Tibial artery (tissue), 4 donors: ENCODE results near the gene KDM5B.

Source experiments
- DNase-seq, 2 donors: peaks; one replicate each; pipeline ENCODE4 v3.0.0-alpha.2; 2019
- H3K27ac ChIP-seq, 2 donors: fragments of 200-600 bp; sonication (generic) in 1 of 2; 1 replicate in 1 of 2; 2 replicates in 1 of 2; pipeline ENCODE4 v1.5.1; 2018 to 2019; ENCODE audit warnings: mild to moderate bottlenecking in 1 of 2
- H3K27me3 ChIP-seq, 2 donors: fragments of 200-600 bp; sonication (generic) in 1 of 2; one replicate each; pipeline versions ENCODE4 v1.5.1 to v1.6.0; 2016 to 2019
- H3K36me3 ChIP-seq, 3 donors: fragments of 200-600 bp; sonication (generic) in 2 of 3; one replicate each; pipeline ENCODE4 v1.5.1; 2016 to 2019; ENCODE audit warnings: mild to moderate bottlenecking in 2 of 3
- H3K4me1 ChIP-seq, 4 donors: fragments of 200-600 bp; sonication (generic) in 2 of 4; 1 replicate in 3 of 4; 2 replicates in 1 of 4; pipeline ENCODE4 v1.5.1; 2016 to 2019
- H3K4me3 ChIP-seq, 2 donors: fragments of 200-600 bp; sonication (generic) in 1 of 2; 1 replicate in 1 of 2; 2 replicates in 1 of 2; pipeline ENCODE4 v1.5.1; 2018 to 2019; ENCODE audit warnings: mild to moderate bottlenecking in 2 of 2
- H3K9me3 ChIP-seq, 3 donors: fragments of 200-600 bp; sonication (generic) in 1 of 3; one replicate each; pipeline ENCODE4 v1.5.1; 2016 to 2019
- CTCF ChIP-seq, 2 experiments: fragments of 200-600 bp in 1 of 2; fragments of 450-650 bp in 1 of 2; IDR thresholded peaks; one replicate each; pipeline ENCODE4 v1.5.1; 2017 to 2019; ENCODE audit warnings: antibody characterized with exemption in 2 of 2, mild to moderate bottlenecking in 1 of 2, moderate library complexity in 1 of 2
- intact Hi-C: fragments of 100-400 bp; cut with DNase I; formaldehyde crosslinking; loops from one replicate; pipeline ENCODE4 v1.15.0; 2023; ENCODE audit warnings: low total_unique reads

Gene KDM5B

GRCh38 chr1:202701200-202701599 lies 107.0 kb downstream of the KDM5B start:
- Histone ChIP-seq H3K4me1 (no peaks in the 10 kb centered on the region), H3K36me3 (no peaks in the 10 kb centered on the region), H3K27me3 (peaks cover 0 to 70% of the 10 kb centered on the region in 2 donors), H3K4me3 (no peak overlapping the region), H3K9me3 (no peaks in the 10 kb centered on the region), H3K27ac (no peak overlapping the region)
- intact Hi-C loops = no loop called here
- DNase-seq = no peak
- TF ChIP-seq CTCF (IDR thresholded peaks at IDR 0.05) = no peak

GRCh38 chr1:202700061-202700460 lies 108.2 kb downstream of the KDM5B start:
- Histone ChIP-seq H3K9me3 (no peaks in the 10 kb centered on the region), H3K36me3 (no peaks in the 10 kb centered on the region), H3K4me3 (no peak overlapping the region), H3K27me3 (peaks cover 0 to 60% of the 10 kb centered on the region in 2 donors), H3K27ac (no peak overlapping the region), H3K4me1 (no peaks in the 10 kb centered on the region)
- TF ChIP-seq CTCF (IDR thresholded peaks at IDR 0.05) = no peak
- DNase-seq = no peak
- intact Hi-C loops = no loop called here

GRCh38 chr1:202698276-202698675 lies 109.9 kb downstream of the KDM5B start:
- Histone ChIP-seq H3K4me1 (no peaks in the 10 kb centered on the region), H3K4me3 (no peak overlapping the region), H3K9me3 (no peaks in the 10 kb centered on the region), H3K27ac (no peak overlapping the region), H3K36me3 (no peaks in the 10 kb centered on the region), H3K27me3 (peaks cover 0 to 55% of the 10 kb centered on the region in 2 donors)
- no peak for TF ChIP-seq CTCF (IDR thresholded peaks at IDR 0.05)
- DNase-seq = no peak
- intact Hi-C loops = no loop called here

DNA sequence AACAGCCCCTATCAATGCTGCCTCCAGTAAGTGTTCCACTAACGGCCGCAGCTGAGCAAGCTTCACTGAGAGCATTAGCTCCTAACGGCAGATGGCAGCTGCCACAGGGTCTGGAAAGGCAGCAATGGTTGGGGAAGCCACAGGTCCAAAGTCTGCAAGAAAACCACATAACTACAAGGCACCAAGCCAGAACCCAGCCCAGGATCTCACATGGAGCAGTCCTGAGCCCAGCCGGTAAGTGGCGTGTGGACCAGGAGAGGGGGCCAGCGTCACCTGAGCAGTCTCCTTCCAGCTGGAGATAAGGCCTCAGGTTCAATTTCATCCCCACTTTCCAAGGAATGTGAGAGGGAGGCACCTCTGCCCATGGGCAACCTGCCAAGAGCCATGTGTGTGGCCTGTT lies 111.2 kb downstream of the KDM5B start:
- TF ChIP-seq CTCF (IDR thresholded peaks at IDR 0.05) = no peak
- Histone ChIP-seq H3K27ac (no peak overlapping the region), H3K27me3 (peaks cover 0 to 42% of the 10 kb centered on the region in 2 donors), H3K9me3 (no peaks in the 10 kb centered on the region), H3K4me3 (no peak overlapping the region), H3K4me1 (no peaks in the 10 kb centered on the region), H3K36me3 (no peaks in the 10 kb centered on the region)
- DNase-seq = peak in 1 of 2 donors; percentile 45
- intact Hi-C loops = no loop called here

DNA sequence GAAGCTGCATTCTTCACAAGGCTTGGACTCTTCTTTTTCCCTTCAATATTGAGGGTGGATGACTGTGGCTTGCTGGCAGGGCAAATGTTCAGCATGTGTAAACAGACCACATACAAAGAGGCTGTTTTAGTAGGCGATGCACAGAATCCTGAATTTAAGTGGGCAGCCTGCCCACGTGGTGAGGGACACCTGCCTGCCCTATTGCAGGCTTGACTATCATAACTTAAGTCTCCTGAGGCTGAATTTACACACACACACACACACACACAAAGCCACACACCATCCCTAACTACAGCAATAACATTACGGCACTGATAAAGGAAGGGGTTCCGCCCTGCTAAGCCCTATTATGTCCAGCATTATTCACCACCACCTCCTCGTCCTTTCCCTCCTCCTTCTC lies 113.9 kb downstream of the KDM5B start:
- Histone ChIP-seq H3K9me3 (no peaks in the 10 kb centered on the region), H3K36me3 (no peaks in the 10 kb centered on the region), H3K4me1 (no peaks in the 10 kb centered on the region), H3K4me3 (no peak overlapping the region), H3K27me3 (peaks cover 0 to 47% of the 10 kb centered on the region in 2 donors), H3K27ac (no peak overlapping the region)
- intact Hi-C loops = no loop called here
- DNase-seq = peak in 1 of 2 donors; percentile 24
- no peak for TF ChIP-seq CTCF (IDR thresholded peaks at IDR 0.05)

DNA sequence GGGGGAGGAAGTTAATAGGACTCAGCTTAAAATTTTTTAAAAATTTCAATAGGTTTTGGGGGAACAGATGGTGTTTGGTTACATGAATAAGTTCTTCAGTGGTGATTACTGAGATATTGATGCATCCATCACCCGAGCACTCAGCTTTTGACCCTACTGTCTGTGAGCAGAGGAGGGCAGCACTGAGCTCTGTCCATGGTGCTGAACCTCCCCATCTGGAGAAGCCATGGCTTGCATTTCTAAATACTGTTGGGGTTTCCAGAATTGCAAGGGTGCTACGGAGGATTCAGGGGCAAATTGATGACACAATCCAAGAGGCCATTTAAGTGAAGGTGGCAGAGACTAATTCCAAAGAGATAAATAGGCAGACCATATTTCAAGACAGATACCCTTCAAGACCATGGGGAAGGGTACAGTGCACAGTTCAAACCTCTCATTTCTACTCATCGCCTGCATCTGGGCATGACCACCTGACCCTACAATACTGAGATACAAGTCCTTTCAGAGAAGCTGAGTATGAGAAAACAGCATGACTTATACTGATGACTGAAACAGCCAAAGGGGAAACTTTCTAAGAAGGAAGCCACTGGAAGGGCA lies 115.2 kb downstream of the KDM5B start:
- H3K4me1 ChIP-seq = no peaks in the 10 kb centered on the region
- H3K36me3 ChIP-seq = no peaks in the 10 kb centered on the region
- H3K9me3 ChIP-seq = no peaks in the 10 kb centered on the region
- peak; percentile 9 to 36 for TF ChIP-seq CTCF (IDR thresholded peaks at IDR 0.05)
- intact Hi-C loops = no loop called here
- no peak overlapping the region for H3K4me3 ChIP-seq
- DNase-seq = peak; percentile 61 to 62
- H3K27ac ChIP-seq = no peak overlapping the region
- H3K27me3 ChIP-seq = peaks cover 0 to 48% of the 10 kb centered on the region in 2 donors
